Activated CD4-positive, alpha-beta memory T cell treated with anti-CD3 and anti-CD28 coated beads for 36 hours (primary cell): ENCODE data around the gene ASCL4. TPM values are rescaled to one million over a fixed set of nuclear protein-coding genes. Genes with fewer than 3 reads are reported as not detected.
"Not testable (repeated sequence)": the region's sequence is repeated elsewhere in the genome, so short reads cannot be mapped to it uniquely, and the experiment has no call there.

Source experiments
- CTCF ChIA-PET: fragments of 350-600 bp; sonication (Branson Sonifier 250); formaldehyde crosslinking; loops from one replicate; lab custom pipeline; 2021; ENCODE audit warnings: antibody characterized with exemption, inconsistent platforms; lab: Charles Lee
- POLR2A ChIA-PET: fragments of 350-600 bp; sonication (Branson Sonifier 250); formaldehyde crosslinking; loops from one replicate; lab custom pipeline; 2021; ENCODE audit warnings: antibody characterized with exemption; lab: Charles Lee
- DNase-seq: peaks from one replicate; pipeline ENCODE4 v3.0.0-alpha.2; 2020
- H3K27ac Mint-ChIP-seq: one replicate; pipeline ENCODE4 v1.8.0; 2021; ENCODE audit warnings: mixed read lengths
- H3K27me3 Mint-ChIP-seq: one replicate; pipeline ENCODE4 v1.8.0; 2021; ENCODE audit warnings: mixed read lengths
- H3K36me3 Mint-ChIP-seq: one replicate; pipeline ENCODE4 v1.8.0; 2021; ENCODE audit warnings: mixed read lengths
- H3K4me1 Mint-ChIP-seq: one replicate; pipeline ENCODE4 v1.8.0; 2021; ENCODE audit warnings: low read depth, mixed read lengths
- H3K4me3 Mint-ChIP-seq: one replicate; pipeline ENCODE4 v1.8.0; 2021; ENCODE audit warnings: mild to moderate bottlenecking, mixed read lengths
- H3K9me3 Mint-ChIP-seq: one replicate; pipeline ENCODE4 v1.8.0; 2021; ENCODE audit warnings: mixed read lengths
- intact Hi-C: fragments of 100-400 bp; cut with micrococcal nuclease; formaldehyde crosslinking; loops from one replicate; pipeline ENCODE4 v1.15.1; 2023
- total RNA-seq, 2 experiments: library from RNA; stranded (reverse); gene quantifications; one replicate each; pipeline ENCODE4 v1.2.3, GENCODE V29; 2021

Gene ASCL4, protein sequence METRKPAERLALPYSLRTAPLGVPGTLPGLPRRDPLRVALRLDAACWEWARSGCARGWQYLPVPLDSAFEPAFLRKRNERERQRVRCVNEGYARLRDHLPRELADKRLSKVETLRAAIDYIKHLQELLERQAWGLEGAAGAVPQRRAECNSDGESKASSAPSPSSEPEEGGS
- not detected for total RNA-seq

DNA sequence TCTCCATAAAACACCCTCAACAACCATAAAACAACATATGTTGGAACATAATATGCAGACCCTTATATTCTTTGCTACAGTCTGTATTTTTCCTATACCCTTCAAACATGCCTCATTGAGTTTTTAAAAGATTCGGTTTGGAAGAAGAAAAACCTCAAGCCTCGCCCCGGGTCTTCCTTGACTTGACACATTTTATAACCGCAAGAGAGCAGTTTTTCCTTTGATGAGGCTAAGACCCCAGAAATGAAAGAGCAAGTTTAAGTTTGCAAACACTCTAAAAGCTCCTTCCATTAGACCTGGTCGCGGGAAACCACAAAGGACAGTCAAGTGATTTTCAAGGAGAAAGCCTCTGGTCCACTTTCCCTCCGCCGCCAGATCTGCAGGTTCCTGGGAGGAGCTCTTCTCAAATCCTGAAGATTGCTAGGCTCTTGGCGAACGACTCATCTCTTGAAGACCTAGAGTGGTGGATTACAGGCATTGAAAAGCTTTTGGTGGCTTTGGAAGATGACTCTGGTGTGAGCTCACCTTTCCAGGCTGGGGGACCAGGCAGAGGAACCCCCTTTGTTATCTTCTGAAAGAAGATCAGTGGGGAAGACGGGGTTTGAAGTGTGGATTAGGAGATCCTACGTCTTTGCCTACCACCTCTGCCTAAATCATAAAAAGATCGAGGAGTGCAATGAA is at the start of gene ASCL4:
Gene ASCL4, plus strand, starts transcription at position 356 of the 681 bp plus-strand sequence. CDS start 515 bp downstream, outside the sequence.
- intact Hi-C loops = no loop called here
- H3K36me3 Mint-ChIP-seq = no peaks in the 10 kb centered on the region
- no peaks in the 10 kb centered on the region for H3K9me3 Mint-ChIP-seq
- H3K27ac Mint-ChIP-seq = no peak within 1 kb of the TSS
- DNase-seq = no peak
- H3K4me3 Mint-ChIP-seq = no peak within 1 kb of the TSS
- peaks cover 16% of the 10 kb centered on the region for H3K4me1 Mint-ChIP-seq
- ChIA-PET CTCF (interaction anchor here (0.6 kb wide), 1 partner anchor 631 kb away, joined by 3 read pairs; no protein-coding TSS in a partner anchor), POLR2A (no interaction called here)
- H3K27me3 Mint-ChIP-seq = peaks cover 59% of the 10 kb centered on the region

DNA sequence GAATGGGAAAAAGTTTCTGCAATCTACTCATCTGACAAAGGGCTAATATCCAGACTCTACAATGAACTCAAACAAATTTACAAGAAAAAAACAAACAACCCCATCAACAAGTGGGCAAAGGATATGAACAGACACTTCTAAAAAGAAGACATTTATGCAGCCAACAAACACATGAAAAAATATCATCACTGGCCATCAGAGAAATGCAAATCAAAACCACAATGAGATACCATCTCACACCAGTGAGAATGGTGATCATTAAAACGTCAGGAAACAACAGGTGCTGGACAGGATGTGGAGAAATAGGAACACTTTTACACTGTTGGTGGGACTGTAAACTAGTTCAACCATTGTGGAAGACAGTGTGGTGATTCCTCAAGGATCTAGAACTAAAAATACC is 47.2 kb upstream of the ASCL4 start:
- Mint-ChIP-seq H3K9me3 (peaks cover 12% of the 10 kb centered on the region), H3K36me3 (peaks cover 14% of the 10 kb centered on the region)
- intact Hi-C loops, H3K4me1 Mint-ChIP-seq, CTCF ChIA-PET, POLR2A ChIA-PET, H3K4me3 Mint-ChIP-seq, DNase-seq, H3K27ac Mint-ChIP-seq, H3K27me3 Mint-ChIP-seq: not testable (repeated sequence)

DNA sequence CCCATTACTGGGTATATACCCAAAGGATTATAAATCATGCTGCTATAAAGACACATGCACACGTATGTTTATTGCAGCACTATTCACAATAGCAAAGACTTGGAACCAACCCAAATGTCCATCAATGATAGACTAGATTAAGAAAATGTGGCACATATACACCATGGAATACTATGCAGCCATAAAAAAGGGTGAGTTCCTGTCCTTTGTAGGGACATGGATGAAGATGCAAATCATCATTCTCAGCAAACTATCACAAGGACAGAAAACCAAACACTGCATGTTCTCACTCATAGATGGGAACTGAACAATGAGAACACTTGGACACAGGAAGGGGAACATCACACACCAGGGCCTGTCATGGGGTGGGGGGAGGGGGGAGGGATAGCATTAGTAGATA is 46.8 kb upstream of the ASCL4 start:
- H3K4me3 Mint-ChIP-seq, H3K27me3 Mint-ChIP-seq, DNase-seq, intact Hi-C loops, CTCF ChIA-PET, H3K4me1 Mint-ChIP-seq, H3K27ac Mint-ChIP-seq, POLR2A ChIA-PET: not testable (repeated sequence)
- peaks cover 14% of the 10 kb centered on the region for H3K36me3 Mint-ChIP-seq
- H3K9me3 Mint-ChIP-seq = peaks cover 12% of the 10 kb centered on the region

DNA sequence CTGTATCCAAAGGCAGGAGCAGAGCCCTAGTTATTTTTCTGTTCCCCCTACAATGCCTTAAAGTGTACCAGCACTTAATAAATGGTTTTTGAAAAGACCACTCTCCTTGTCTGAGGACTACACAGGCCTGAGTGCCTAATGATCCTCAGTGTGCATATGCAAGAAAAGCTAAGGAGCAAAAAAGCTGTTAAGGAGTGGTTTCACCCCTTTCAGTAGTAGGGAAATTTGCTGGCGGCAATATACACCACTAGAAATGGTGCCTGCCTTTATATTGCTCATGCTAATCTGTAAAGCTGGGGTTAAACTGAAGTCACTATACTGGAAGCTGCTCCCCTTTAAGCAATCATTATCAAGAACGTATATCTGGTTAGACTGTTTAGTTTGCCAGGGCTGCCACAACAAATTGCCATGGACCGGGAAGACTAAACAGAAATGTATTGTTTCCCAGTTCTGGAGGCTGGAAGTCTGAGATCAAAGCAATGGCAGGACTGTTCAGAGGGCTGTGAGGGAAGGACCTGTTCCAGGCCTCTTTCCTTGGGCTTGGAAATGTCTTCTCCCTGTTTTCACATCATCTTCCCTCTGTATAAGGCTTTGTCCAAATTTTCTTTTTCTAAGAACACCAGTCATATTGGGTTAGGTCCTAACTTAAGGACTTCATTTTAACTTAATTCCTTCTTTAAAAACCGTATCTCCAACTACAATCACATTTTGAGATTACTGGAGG is 43.7 kb upstream of the ASCL4 start:
- DNase-seq = no peak
- no peaks in the 10 kb centered on the region for H3K27me3 Mint-ChIP-seq
- no peak overlapping the region for H3K27ac Mint-ChIP-seq
- no peaks in the 10 kb centered on the region for H3K4me1 Mint-ChIP-seq
- H3K9me3 Mint-ChIP-seq = peaks cover 3% of the 10 kb centered on the region
- H3K4me3 Mint-ChIP-seq = no peak overlapping the region
- POLR2A ChIA-PET = no interaction called here
- intact Hi-C loops = no loop called here
- peaks cover 23% of the 10 kb centered on the region for H3K36me3 Mint-ChIP-seq
- CTCF ChIA-PET = no interaction called here

DNA sequence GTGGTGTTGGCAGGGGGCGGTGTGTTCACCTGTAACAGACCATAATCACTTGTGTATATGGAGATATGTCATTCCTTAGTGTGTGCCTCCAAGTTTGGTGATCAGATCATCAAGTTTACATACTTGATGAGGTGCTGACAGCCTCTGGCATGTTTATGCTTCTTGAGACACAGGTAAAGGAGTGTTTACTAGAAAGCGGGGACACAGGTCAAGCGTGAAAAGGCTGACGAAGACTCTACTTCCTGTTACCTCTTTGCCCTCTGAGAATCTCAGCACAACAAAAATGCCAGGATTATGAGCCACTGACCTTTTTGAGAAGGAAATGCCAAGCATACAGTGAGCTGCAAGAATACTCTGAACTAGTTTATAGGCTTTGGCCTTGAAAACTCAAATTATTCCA is 43.1 kb upstream of the ASCL4 start:
- CTCF ChIA-PET = no interaction called here
- Mint-ChIP-seq H3K27ac (no peak overlapping the region), H3K4me1 (no peaks in the 10 kb centered on the region), H3K36me3 (peaks cover 28% of the 10 kb centered on the region), H3K4me3 (no peak overlapping the region), H3K9me3 (peaks cover 3% of the 10 kb centered on the region), H3K27me3 (no peaks in the 10 kb centered on the region)
- POLR2A ChIA-PET = no interaction called here
- DNase-seq = no peak
- intact Hi-C loops = no loop called here

DNA sequence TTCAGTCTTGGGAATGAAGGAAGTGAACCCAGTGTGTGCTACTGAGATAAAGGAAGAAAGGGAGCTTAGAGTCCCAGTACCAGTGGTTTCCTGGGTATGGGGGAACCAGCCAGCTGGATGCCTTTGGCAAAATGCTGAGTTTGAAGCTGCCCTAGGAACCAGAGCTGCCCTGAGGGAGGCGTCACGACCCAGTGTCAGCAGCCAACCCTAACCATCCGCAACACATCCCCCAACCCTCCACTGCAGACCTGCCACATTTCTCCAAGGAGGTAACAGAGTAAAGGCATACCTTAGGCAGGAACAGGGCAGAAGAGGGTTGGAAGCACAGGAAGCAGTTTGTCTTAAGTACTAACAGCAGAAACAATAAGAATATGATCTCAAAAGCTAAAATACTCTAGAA is 42.1 kb upstream of the ASCL4 start:
- DNase-seq = no peak
- H3K36me3 Mint-ChIP-seq = peaks cover 34% of the 10 kb centered on the region
- H3K4me3 Mint-ChIP-seq = no peak overlapping the region
- H3K4me1 Mint-ChIP-seq = no peaks in the 10 kb centered on the region
- peaks cover under 1% of the 10 kb centered on the region for H3K9me3 Mint-ChIP-seq
- POLR2A ChIA-PET = no interaction called here
- CTCF ChIA-PET = no interaction called here
- intact Hi-C loops = no loop called here
- no peaks in the 10 kb centered on the region for H3K27me3 Mint-ChIP-seq
- no peak overlapping the region for H3K27ac Mint-ChIP-seq

DNA sequence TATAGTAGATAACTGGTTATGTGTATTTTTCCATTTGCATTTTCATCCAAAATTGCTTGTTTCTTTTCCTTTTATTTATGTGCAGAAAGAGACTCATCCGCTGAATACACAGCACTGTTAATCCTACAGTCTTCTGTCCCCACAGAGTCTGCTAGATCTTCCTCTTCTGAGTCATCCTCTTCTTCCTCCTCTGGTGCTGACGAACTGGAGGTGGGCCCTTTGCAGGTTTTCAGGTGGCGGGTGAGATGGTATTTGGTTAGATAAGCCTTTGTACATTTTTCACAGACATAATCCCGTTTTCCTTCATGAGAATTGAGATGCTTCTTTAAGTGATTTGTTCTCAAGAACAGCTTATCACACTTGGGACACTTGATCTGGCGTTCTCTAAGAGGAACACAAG is 40.4 kb upstream of the ASCL4 start:
- Mint-ChIP-seq H3K27ac (no peak overlapping the region), H3K36me3 (peaks cover 49% of the 10 kb centered on the region), H3K4me3 (no peak overlapping the region), H3K4me1 (no peaks in the 10 kb centered on the region), H3K27me3 (no peaks in the 10 kb centered on the region), H3K9me3 (no peaks in the 10 kb centered on the region)
- POLR2A ChIA-PET = no interaction called here
- DNase-seq = no peak
- intact Hi-C loops = no loop called here
- CTCF ChIA-PET = no interaction called here

DNA sequence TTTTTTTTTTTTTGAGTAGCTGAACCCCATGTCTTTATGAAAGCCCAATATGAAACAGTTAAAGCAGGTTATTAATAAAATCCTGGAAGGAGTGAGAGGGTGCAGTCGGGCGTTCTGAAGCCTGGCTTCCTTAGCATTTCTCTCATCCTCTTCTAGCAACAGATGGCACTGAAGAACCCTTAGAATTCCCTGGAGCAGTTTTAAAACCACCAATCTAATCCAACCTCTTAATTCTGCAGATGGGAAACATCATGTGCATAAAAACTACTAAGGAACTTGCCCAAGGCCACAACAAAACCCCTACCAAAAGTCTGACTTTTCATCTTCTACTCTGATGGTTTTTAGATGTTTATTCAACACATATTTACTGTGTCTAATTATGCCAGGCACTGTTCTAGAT is 38.7 kb upstream of the ASCL4 start:
- ChIA-PET CTCF (no interaction called here), POLR2A (no interaction called here)
- H3K36me3 Mint-ChIP-seq = peaks cover 55% of the 10 kb centered on the region
- DNase-seq = no peak
- no peak overlapping the region for H3K27ac Mint-ChIP-seq
- no peaks in the 10 kb centered on the region for H3K9me3 Mint-ChIP-seq
- no peaks in the 10 kb centered on the region for H3K4me1 Mint-ChIP-seq
- H3K4me3 Mint-ChIP-seq = no peak overlapping the region
- intact Hi-C loops = no loop called here
- H3K27me3 Mint-ChIP-seq = no peaks in the 10 kb centered on the region

DNA sequence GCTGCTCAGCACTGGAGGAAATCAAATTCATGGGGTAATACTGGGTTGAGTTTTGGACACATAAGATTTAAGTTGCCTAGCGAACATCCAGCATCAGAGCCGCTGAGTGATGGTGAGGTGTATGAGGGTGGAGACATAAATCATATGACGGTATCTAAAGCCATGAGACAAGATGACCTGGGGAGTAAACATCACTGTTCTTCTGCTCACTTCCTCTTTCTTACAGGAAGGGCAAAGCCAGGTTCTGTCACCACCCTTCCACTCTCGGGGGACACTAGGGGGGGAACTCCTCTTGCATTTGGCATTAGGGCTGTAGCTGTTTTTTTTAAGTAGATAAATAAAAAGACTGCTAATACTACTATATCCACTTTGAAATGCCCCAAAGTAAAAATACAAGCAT is 37.6 kb upstream of the ASCL4 start:
- POLR2A ChIA-PET = no interaction called here
- Mint-ChIP-seq H3K36me3 (peaks cover 62% of the 10 kb centered on the region), H3K4me3 (no peak overlapping the region), H3K4me1 (no peaks in the 10 kb centered on the region), H3K27me3 (no peaks in the 10 kb centered on the region), H3K27ac (no peak overlapping the region), H3K9me3 (no peaks in the 10 kb centered on the region)
- DNase-seq = no peak
- CTCF ChIA-PET = no interaction called here
- intact Hi-C loops = no loop called here

DNA sequence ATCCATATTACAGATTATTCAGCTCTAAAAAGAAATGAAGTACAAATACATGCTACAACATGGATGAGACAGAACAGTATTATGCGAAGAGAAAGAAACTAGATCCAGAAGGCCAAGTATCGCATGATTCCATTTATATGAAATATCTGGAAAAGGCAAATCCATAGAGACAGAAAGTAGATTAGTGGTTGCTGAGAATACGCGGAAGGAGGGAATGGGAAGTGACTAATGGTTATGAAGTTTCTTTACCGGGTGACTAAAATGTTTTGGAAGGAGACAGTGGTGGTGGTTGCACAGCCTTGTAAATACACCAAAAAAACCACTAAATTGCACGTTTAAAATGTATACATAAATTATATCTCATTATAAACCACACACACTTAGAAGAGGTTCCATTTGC is 26.0 kb upstream of the ASCL4 start:
- Mint-ChIP-seq H3K4me3 (no peak overlapping the region), H3K36me3 (peaks cover 37% of the 10 kb centered on the region), H3K4me1 (peaks cover 2% of the 10 kb centered on the region), H3K9me3 (no peaks in the 10 kb centered on the region), H3K27ac (no peak overlapping the region), H3K27me3 (no peaks in the 10 kb centered on the region)
- CTCF ChIA-PET = no interaction called here
- intact Hi-C loops = no loop called here
- no peak for DNase-seq
- POLR2A ChIA-PET = interaction anchor here (1.1 kb wide), 1 partner anchor 10 kb away, joined by 3 read pairs; no protein-coding TSS in a partner anchor

DNA sequence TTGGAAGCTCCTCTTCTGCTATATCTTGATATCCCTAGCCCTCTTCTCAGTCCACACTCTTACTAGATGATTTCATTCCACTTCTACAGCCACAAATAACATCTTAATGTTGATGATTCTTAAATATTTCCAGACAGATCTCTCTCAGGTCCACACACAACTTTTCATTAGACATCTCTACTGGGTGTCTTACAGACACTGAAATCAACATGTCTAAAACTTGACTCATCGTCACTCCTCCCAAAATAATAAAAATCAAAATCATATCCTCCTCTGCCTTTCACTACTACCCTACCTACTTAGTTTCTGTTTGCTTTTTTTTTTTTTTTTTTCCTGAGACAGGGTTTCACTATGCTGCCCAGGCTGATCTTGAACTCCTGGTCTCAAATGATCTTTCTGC is 25.4 kb upstream of the ASCL4 start:
- H3K27me3 Mint-ChIP-seq = no peaks in the 10 kb centered on the region
- no peak for DNase-seq
- H3K4me1 Mint-ChIP-seq = peaks cover 2% of the 10 kb centered on the region
- no peaks in the 10 kb centered on the region for H3K9me3 Mint-ChIP-seq
- intact Hi-C loops = no loop called here
- ChIA-PET POLR2A (interaction anchor here (1.0 to 1.1 kb wide), 2 partner anchors 10 to 11 kb away, joined by 3 to 4 read pairs; no protein-coding TSS in a partner anchor), CTCF (no interaction called here)
- H3K27ac Mint-ChIP-seq = no peak overlapping the region
- peaks cover 39% of the 10 kb centered on the region for H3K36me3 Mint-ChIP-seq
- H3K4me3 Mint-ChIP-seq = no peak overlapping the region

DNA sequence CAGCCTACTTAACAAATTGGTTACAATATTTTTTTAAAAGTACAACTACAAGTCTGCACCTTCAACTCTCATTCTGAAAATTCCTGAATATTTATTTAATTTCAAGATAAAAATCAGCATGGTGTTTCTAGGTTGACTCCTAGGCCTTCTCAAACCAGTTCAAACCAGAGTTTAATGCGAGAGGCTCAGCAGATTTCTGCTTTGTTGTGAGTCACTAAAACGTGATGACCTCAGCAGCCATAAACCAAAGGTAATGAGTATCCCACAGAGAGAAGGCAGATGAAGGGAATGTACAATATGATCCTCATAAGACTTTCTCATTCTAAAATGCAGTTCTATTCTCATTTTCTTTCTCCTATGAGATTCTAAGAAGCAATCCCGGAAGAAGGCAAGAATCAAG is 15.1 kb upstream of the ASCL4 start:
- DNase-seq = peak; percentile 46
- peak overlapping the region; percentile 92 for H3K4me3 Mint-ChIP-seq
- POLR2A ChIA-PET = interaction anchor here (1.4 kb wide), 1 partner anchor 10 kb away, joined by 4 read pairs; no protein-coding TSS in a partner anchor

More for the DNA sequence above, 15.1 kb upstream of the ASCL4 start:
- peaks cover 24% of the 10 kb centered on the region for H3K36me3 Mint-ChIP-seq
- H3K27ac Mint-ChIP-seq = peak overlapping the region; percentile 88
- CTCF ChIA-PET = interaction anchor here (1.0 to 2.2 kb wide), 5 partner anchors 18 to 1401 kb away, joined by 3 to 7 read pairs (median 3); partner anchors contain the start of gene POLR3B
- H3K27me3 Mint-ChIP-seq = no peaks in the 10 kb centered on the region
- no peaks in the 10 kb centered on the region for H3K9me3 Mint-ChIP-seq
- H3K4me1 Mint-ChIP-seq = peaks cover 27% of the 10 kb centered on the region
- intact Hi-C loops = loop anchor here (5.0 kb wide), 1 partner anchor 758 kb away; the partner anchor contains the start of gene FICD
